Lower leg skin (tissue), 4 donors: ENCODE results near the gene RGL4. TPM values are rescaled to one million over a fixed set of nuclear protein-coding genes. Genes with fewer than 3 reads are reported as not detected.
A peak's percentile ranks its signal among the peaks of the same experiment; 100 is the strongest.
"Not testable (repeated sequence)": the region's sequence is repeated elsewhere in the genome, so short reads cannot be mapped to it uniquely, and the experiment has no call there.

Source experiments
- DNase-seq, 2 donors: peaks; one replicate each; pipeline ENCODE4 v3.0.0-alpha.2; 2019; ENCODE audit warnings: low spot score in 2 of 2
- H3K4me3 ChIP-seq: fragments of 200-600 bp; sonication (generic); 2 replicates; pipeline ENCODE4 v1.5.1; 2017; ENCODE audit warnings: mild to moderate bottlenecking, low read depth; ENCODE audit not compliant: poor library complexity, severe bottlenecking
- CTCF ChIP-seq, 3 donors: fragments of 450-650 bp; IDR thresholded peaks; one replicate each; pipeline ENCODE4 v1.5.1; 2016; ENCODE audit warnings: antibody characterized with exemption in 3 of 3, mild to moderate bottlenecking in 3 of 3, moderate library complexity in 2 of 3
- POLR2A ChIP-seq, 2 donors: fragments of 450-650 bp; IDR thresholded peaks; one replicate each; pipeline ENCODE4 v1.6.1; 2016 to 2017; ENCODE audit warnings: antibody characterized with exemption in 2 of 2, mild to moderate bottlenecking in 1 of 2, moderate library complexity in 1 of 2
- WGBS, 2 donors: methylation state at CpG; one replicate each; pipeline ENCODE4 v1.1.5; 2018; 5-methylcytosine and 5-hydroxymethylcytosine counted together
- intact Hi-C: fragments of 100-400 bp; cut with DNase I; formaldehyde crosslinking; loops from one replicate; pipeline ENCODE4 v1.15.0; 2023; ENCODE audit warnings: low total_unique reads
- total RNA-seq, 4 donors: library from RNA; depleted of rRNA; stranded (reverse); fragments of >200 nt; gene quantifications; one replicate each; pipeline ENCODE4 v1.1.0, GENCODE V29; 2016

Gene RGL4
- total RNA-seq, 4 donors from 2014 or later: 0.39 TPM; not detected in 3

DNA sequence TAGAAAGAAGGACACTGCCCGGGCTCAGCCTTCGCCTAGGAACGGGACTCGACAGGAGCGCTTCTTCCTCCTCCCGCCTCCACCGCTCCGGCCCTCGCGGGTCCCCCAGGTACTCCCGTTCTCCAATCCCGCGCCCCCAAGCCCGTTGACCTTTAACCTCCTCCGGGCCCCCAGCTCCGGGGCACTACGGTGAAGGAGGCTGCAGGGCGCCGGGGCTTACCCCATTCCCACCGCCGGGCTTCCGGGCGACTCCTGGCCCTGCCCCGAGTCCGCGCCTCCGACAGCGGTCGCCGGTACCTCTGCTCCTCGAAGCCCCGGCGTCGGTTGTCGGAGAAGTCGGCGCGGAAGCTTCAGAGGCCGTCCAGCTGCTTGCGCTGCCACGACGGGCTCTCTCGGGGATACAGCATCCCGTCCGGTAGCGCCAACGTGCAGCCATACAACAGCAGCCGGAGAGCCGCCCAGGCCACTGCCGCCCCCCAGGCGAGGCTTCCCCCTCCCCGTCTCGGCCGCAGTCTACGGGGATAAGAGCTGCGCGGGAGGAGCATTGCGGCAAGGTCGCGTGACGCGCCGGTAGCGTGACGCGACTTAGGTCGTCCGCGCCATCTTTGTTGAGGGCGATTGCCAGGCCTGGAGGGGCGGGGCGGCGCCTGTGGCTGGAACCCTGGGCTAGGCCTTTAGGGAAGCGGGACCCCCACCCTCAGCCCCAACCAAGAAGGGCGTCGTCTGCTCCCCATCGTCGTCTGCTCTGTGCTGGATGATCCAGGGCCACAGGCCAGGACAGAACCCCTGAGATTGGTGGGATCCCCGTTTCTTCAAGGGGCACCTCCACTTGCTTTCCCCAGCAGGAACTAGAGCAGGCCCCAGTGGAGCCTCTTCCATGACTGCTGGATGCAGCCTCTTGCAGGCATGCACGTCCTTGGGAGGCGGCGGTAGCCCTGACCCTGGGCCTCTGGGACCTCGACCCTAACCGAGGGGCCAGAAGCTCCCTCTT lies 26.3 kb downstream of the RGL4 start:
- peak; percentile 64 to 96 for DNase-seq
- 5% methylated on average over 44 to 56 of the region's 84 CpGs for WGBS, 2 donors
- H3K4me3 ChIP-seq: peak overlapping the region; percentile 96
- intact Hi-C loops: no loop called here
- TF ChIP-seq POLR2A (IDR thresholded peaks at IDR 0.05) (no peak), CTCF (IDR thresholded peaks at IDR 0.05) (no peak)

DNA sequence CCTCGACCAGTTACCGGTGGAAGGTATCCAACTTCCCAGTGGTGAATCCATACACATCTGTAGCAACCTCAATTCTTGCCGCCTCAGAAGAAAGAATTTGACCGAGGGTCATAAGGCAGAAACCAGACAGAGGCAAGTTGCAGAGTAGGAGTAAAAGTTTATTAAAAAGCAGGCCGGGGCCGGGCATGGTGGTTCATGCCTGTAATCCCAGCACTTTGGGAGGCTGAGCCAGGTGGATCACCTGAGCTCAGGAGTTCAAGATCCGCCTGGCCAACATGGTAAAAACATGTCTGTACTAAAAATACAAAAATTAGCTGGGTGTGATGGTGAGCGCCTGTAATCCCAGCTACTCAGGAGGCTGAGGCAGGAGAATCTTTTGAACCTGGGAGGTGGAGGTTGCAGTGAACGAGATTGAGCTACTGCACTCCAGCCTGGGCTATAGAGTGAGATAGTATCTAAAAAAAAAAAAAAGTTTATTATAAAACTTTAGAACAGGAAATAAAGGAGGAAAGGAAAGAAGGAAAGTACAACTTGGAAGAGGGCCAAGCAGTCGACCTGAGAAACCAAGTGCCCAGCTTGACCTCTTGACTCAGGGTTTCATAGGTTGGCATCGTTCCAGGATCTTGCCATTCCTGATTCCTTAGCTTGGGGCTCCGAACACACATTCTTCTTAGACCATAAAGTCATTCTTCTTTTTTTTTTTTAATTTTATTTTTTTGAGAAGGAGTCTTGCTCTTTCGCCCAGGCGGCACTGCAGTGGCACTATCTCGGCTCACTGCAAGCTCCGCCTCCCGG lies 27.8 kb downstream of the RGL4 start:
- H3K4me3 ChIP-seq: no peak overlapping the region
- 83 to 86% methylated on average over 17 of the region's 17 CpGs for WGBS, 2 donors
- DNase-seq: no peak
- no peak for TF ChIP-seq CTCF (IDR thresholded peaks at IDR 0.05)
- TF ChIP-seq POLR2A (IDR thresholded peaks at IDR 0.05): no peak
- intact Hi-C loops: no loop called here

- intact Hi-C loops: no loop called here
- WGBS, 2 donors: 77 to 82% methylated on average over 6 of the region's 6 CpGs
- no peak for DNase-seq
- H3K4me3 ChIP-seq: no peak overlapping the region
- no peak for TF ChIP-seq POLR2A (IDR thresholded peaks at IDR 0.05)
- no peak for TF ChIP-seq CTCF (IDR thresholded peaks at IDR 0.05)
These were observed 30.0 kb downstream of the RGL4 start for GRCh38 chr22:23720855-23721254.

DNA sequence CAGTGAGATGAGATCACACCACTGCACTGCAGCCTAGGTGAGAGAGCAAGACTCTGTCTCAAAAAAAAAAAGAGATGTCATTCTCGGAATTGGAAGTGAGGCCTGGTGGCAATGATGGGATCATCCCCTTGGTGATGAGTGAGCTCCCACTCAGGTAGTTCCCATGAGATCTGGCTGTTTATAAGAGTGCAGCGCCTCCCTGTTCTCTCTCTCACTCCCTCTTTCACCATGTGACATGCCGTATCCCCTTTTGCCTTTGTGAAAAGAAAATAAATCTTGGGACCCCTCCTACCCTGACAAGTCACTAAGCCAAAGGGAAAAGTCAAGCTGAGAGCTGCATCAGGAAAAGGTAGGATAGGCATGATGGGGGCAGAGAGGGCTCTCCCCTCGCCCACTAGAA lies 31.3 kb downstream of the RGL4 start:
- no peak overlapping the region for H3K4me3 ChIP-seq
- intact Hi-C loops: no loop called here
- no peak for TF ChIP-seq CTCF (IDR thresholded peaks at IDR 0.05)
- 61 to 87% methylated on average over 4 of the region's 4 CpGs for WGBS, 2 donors
- DNase-seq: no peak

DNA sequence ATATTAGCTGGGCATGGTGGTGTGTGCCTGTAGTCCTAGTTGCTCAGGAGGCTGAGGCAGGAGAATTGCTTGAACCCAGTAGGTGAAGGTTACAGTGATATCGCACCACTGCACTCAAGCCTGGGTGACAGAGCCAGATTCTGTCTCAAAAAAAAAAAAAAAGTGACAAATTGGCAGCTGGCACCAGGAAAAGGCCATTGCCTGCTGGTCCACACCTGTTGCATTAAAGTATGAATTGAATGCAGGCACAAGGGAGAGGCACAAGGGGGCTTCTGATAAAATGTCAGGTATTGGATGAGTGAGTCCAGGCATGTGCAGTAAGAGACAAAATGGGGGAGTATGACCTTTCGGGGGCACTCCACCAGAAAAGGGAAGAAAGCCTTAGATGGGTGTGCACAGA lies 31.9 kb downstream of the RGL4 start:
- no peak for DNase-seq
- TF ChIP-seq POLR2A (IDR thresholded peaks at IDR 0.05) (no peak), CTCF (IDR thresholded peaks at IDR 0.05) (no peak)
- WGBS, 2 donors: 90 to 95% methylated on average over 2 of the region's 2 CpGs

GRCh38 chr22:23728108-23728507 lies 37.3 kb downstream of the RGL4 start:
- H3K4me3 ChIP-seq, intact Hi-C loops, DNase-seq: not testable (repeated sequence)
- 72 to 78% methylated on average over 4 of the region's 4 CpGs for WGBS, 2 donors

More for the DNA sequence above, 31.9 kb downstream of the RGL4 start:
- H3K4me3 ChIP-seq: no peak overlapping the region
- intact Hi-C loops: no loop called here
